GM18498 (cell line): ENCODE results near the gene CGB1.
"Not testable (repeated sequence)": the region's sequence is repeated elsewhere in the genome, so short reads cannot be mapped to it uniquely, and the experiment has no call there.

Experiments
- ATAC-seq: cut with Tn5 transposase; IDR thresholded peaks from one replicate; pipeline ENCODE4 v1.9.1; 2021; ENCODE audit warnings: mild to moderate bottlenecking, moderate library complexity; ENCODE audit not compliant: unreplicated experiment

The CGB1 gene

DNA sequence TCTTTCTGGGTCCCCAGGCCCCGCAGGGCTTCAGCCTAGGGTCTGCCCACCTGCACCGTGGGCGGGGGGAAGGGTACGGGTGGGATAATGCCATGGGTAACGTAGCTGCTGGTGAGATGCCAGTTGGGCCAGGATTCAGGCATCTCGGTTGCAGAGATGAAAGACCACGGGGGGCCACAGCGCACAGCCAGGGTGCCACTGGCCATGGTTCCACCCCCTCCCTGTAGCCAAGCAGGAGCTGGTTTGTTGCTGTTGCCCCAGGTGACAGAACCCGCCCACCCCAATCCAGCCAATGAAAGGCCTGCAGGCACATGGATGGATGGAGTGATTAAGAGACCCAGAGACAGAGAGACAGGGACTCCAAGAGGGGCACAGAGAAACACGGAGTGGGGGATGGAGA, 21.9 kb upstream of the CGB1 start:
- ATAC-seq: no peak

GRCh38 chr19:49057636-49058234, 21.0 kb upstream of the CGB1 start, which contains the start of gene CGB7:
TSS of gene CGB7 (minus strand) at chr19:49057749. CDS start at chr19:49055375, 2,374 bp downstream.
- no peak for ATAC-seq

DNA sequence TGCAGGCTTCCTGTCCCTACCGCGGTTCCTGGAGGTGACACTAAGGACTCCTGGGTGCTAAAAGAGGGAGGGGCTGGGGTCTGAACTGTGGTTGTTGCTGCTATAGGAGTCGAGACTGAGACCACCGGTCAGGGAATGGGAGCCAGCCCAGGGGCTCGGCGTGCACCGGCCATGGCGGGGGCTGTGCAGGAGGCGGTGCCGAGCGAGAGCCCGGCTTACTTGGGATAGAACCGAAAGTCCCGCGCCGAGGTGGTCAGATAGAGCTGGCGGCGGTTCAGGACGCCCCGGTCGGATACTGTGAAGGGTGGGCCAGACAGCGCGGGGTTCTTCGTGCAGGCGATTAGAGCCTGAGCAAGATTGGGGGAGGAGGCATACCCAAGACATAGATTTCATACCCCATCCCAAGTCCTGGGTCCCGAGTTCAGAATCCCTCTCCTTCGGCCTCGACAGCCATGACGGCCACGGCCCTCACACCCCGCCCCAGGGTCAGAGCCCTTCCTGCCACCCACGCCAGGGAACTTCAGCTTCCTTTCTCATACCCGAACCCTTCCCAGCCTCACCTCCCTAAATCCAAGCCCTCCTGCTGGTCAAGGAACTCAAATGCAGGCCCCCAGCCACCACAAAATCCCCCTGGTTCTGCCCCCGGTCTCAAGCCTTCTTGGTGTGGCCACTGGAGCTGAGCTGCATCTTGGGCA, 20.4 kb upstream of the CGB1 start:
- ATAC-seq: not testable (repeated sequence)

- ATAC-seq: no peak
Observed at GRCh38 chr19:49056101-49056901, 19.6 kb upstream of the CGB1 start.

DNA sequence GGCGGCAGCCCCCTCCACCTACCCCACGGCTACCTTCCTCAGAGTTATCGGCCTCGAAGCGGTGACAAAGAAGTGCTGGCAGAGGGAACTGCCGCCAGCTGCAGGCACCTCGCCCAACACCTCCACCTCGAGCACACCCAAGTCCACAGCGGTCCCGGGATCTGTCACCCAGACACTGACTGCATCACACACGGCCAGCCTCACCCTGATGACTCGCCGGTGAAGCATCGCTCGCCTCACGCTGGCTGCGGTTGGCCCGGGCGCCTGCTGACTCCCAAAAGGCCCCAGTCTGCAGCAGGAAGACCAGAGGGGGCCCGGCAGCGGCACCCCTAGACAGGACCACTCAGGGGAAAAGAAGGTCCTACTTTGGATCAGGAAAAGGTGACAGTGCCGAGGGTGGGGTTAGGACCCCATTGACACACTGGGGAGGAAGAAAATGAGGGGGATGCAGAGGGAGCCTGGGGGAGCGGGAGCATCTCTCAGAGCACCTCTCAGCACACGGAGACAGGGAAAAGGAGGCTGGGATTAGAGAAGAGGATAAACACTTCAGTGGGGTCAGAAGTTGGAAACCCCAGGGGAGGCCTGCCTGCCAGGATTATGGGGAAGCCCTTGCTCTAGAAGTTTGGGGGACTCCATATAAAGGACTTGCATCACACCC, 13.8 kb upstream of the CGB1 start:
- not testable (repeated sequence) for ATAC-seq

GRCh38 chr19:49049834-49050233, 13.1 kb upstream of the CGB1 start:
- ATAC-seq: not testable (repeated sequence)

GRCh38 chr19:49049011-49049410, 12.3 kb upstream of the CGB1 start, which contains the start of gene CGB8:
TSS of gene CGB8 (minus strand) at chr19:49049111. CDS start at chr19:49048739, 372 bp downstream.
- ATAC-seq: not testable (repeated sequence)

DNA sequence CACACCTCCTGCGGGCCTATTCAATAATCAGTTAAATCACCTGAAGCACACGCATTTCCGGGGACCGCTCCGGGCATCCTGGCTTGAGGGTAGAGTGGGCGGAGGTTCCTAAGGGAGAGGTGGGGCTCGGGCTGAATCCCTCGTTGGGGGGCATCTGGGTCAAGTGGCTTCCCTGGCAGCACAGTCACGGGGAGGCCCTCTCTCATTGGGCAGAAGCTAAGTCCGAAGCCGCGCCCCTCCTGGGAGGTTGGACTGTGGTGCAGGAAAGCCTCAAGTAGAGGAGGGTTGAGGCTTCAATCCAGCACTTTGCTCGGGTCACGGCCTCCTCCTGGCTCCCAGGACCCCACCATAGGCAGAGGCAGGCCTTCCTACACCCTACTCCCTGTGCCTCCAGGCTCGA, 6.9 kb upstream of the CGB1 start, which contains the start of gene CGB5:
TSS of gene CGB5 (plus strand) at position 301 of the 400 bp plus-strand sequence. CDS start 362 bp downstream, outside the sequence.
- ATAC-seq: not testable (repeated sequence)

- not testable (repeated sequence) for ATAC-seq
Observed at GRCh38 chr19:49042666-49043065, 6.0 kb upstream of the CGB1 start.

GRCh38 chr19:49042177-49042576, 5.5 kb upstream of the CGB1 start:
- no peak for ATAC-seq

DNA sequence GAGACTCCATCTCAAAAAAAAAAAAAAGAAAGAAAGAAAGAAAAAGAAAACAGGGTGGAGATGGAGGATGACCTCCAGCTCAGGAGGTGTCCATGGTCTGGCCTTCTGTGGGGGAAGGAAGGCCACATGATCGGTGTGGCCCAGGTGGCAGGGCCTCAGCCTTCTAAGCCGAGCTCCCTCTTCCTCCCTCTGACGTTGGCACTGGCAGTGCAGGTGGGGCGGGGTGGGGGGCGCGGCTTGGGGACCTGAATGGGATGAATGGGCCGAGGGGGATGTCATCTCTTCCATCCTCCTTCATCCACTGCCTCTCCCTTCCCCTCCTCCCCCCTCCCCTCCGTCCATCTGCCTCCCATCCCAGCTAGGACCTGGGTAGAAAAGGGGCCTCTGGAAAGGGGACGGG, 3.0 kb upstream of the CGB1 start:
- not testable (repeated sequence) for ATAC-seq

- ATAC-seq: not testable (repeated sequence)
Observed at GRCh38 chr19:49038557-49039276, 2.0 kb upstream of the CGB1 start.

DNA sequence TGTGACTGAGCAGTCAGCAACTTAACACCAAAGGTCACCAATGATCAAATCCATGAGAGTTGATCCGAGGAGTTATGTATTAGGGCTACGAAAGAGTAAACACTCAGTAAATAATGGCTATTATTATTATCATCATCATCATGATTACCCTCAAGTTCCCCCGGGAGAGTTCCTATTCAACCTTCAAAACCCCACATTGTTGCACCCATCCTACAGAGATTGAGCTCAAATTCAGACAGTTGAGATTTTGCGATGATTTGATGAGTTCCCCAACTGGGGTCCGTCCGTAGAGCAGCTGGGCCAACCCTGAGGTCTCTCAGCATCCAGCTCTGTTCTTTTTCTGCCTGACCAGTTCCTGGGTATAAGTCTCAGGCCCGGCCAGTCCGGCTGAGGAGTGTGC, 1.4 kb upstream of the CGB1 start:
- ATAC-seq: not testable (repeated sequence)

GRCh38 chr19:49031642-49032301, 4.9 kb downstream of the CGB1 start, which contains the start of gene CGB2:
TSS of gene CGB2 (plus strand) at chr19:49031890. CDS start at chr19:49032096, 206 bp downstream.
- not testable (repeated sequence) for ATAC-seq

DNA sequence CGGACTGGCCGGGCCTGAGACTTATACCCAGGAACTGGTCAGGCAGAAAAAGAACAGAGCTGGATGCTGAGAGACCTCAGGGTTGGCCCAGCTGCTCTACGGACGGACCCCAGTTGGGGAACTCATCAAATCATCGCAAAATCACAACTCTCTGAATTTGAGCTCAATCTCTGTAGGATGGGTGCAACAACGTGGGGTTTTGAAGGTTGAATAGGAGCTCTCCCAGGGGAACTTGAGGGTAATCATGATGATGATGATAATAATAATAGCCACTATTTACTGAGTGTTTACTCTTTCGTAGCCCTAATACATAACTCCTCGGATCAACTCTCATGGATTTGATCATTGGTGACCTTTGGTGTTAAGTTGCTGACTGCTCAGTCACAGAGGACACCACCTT, 6.4 kb downstream of the CGB1 start:
- not testable (repeated sequence) for ATAC-seq

DNA sequence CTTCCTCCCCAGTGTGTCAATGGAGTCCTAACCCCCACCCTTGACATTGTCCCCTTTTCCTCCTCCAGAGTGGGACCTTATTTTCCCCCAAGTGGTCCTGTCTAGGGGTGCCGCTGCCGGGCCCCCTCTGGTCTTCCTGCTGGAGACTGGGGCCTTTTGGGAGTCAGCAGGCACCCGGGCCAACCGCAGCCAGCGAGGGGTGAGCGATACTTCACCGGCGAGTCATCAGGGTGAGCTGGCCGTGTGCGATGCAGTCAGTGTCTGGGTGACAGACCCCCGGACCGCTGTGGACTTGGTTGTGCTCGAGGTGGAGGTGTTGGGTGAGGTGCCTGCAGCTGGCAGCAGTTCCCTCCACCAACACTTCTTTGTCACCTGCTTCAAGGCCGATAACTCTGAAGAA, 6.9 kb downstream of the CGB1 start:
- ATAC-seq: not testable (repeated sequence)

DNA sequence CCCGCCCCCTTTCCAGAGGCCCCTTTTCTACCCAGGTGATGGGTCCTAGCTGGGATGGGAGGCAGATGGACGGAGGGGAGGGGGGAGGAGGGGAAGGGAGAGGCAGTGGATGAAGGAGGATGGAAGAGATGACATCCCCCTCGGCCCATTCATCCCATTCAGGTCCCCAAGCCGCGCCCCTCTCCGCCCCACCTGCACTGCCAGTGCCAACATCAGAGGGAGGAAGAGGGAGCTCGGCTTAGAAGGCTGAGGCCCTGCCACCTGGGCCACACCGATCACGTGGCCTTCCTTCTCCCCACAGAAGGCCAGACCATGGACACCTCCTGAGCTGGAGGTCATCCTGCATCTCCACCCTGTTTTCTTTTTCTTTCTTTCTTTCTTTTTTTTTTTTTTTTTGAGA, 8.0 kb downstream of the CGB1 start:
- not testable (repeated sequence) for ATAC-seq

DNA sequence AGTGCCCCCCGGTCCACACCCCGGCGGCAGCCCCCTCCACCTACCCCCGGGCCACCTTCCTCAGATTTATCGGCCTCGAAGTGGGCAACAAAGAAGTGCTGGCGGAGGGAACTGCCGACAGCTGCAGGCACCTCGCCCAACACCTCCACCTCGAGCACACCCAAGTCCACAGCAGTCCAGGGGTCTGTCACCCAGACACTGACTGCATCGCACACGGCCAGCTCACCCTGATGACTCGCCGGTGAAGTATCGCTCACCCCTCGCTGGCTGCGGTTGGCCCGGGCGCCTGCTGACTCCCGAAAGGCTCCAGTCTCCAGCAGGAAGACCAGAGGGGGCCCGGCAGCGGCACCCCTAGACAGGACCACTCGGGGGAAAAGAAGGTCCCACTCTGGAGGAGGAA, 11.1 kb downstream of the CGB1 start:
- not testable (repeated sequence) for ATAC-seq

GRCh38 chr19:49025088-49025487, 11.6 kb downstream of the CGB1 start:
- ATAC-seq: not testable (repeated sequence)
